NCI-H2081 (cell line): Measurements from ENCODE around the gene PRR7.
A peak's percentile ranks its signal among the peaks of the same experiment; 100 is the strongest.

Source experiments
- DNase-seq, 2 experiments: peaks; one replicate each; lab custom pipeline; 2025; lab: John Stamatoyannopoulos, UW

PRR7 gene

DNA sequence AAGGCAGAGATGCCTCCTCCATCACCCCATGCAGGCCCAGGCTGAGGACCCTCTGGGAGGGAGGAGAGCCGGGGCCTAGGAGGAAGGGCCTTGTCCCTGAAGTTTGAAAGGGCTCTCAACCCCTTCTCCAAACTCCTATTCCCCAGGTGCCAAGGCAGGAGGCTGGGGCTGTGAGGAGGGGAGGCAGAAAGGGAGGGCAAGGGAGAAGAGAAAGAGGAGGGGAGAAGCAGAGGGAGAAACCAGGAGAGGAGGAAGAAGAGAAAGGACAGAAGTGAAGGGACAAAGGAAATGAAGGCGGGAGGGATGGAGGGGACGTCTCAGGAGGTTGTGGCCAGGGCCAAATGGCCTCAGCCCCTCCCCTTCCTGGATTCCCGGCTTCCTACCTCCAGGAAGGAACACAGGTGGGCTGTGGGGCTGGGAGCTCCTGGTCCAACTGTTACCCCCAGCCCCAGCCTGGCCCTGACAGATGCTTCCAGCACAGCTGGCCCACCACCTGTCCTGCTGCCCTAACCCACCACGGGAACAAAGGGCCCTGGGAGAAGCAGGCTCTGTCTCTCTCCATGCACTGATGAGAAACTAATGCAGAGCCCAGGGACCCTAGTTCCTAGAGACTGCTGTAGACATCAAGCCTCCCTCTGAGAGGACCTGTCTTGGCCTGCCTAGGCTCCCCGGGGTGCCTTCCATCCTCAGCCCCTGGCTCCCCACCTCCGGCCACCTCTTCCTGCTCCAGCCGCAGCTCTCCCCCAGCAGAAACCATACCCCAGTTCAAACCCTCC, 23.3 kb downstream of the PRR7 start:
- no peak for DNase-seq

GRCh38 chr5:177470759-177471536, 24.3 kb downstream of the PRR7 start:
- DNase-seq, result no peak

DNA sequence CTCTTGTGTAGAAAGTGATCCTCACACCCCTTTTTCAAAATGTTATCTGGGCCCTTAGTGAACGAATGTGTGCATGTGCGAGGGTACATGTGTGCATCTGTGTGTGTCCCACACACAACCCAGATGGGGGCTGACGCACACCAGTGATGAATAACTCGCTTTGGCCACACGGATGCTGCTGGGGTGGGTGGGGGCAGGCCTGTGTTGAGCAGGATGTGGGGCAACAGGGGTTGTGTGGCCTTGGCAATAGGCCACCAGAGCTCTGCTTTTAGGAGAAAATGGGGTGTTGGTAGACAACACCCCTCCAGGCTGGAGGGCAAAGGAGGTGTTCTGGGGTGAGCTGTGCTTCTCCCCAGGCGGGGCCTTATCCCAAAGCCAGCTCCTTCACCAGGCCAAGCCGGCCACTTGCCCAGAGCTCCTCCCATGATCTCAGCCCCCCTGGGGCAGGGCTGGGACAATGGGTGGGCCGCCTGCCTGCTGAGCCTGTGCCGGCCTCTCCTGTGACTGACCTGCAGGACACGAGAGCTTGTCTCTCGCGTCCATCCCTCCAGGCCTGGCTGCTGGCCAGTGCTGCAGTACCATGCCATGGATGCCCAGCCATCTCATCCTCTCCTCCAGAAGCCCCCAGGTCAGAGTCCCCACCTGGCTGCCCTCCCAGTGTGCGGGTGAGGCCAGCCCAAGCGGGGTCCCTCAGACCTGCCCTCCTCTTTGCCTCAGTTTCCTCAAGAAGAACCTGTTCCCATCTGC, 25.2 kb downstream of the PRR7 start:
- DNase-seq, result no peak

- peak; percentile 41 to 45 for DNase-seq
Measured at GRCh38 chr5:177472460-177473442, 26.1 kb downstream of the PRR7 start.

DNA sequence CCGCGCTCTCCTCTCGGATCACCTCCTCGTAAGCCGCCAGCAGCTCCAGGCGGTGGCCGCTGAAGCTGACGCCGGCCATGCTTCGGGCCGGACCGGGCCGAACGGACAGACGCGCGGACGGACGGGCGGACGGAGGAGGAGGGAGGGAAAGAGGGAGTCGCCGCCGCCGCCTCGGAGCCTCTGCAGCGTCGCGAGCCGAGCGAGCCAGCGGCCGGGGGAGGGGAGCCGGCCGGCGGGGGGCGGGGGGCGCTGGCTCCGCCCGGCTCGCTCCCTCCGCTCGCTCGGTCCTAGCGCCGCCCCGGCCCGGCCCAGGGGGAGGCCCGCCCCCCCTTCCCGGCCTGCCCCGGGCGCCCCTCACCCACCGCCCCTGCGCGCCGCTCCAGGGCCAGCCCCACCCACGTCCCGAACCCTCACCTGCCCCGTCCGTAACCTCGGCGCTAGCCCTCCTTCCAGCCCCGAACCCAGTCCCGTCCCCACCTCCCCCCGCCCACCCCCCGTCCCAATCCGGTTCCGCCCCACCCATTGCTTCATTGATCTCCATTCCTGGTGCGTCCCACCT, 26.9 kb downstream of the PRR7 start, which contains the start of gene DBN1:
DBN1 (minus strand) TSS at position 192 of the 559 bp plus-strand sequence; CDS start at position 79, 113 bp downstream.
- peak; percentile 62 for DNase-seq

GRCh38 chr5:177474002-177474476, 27.4 kb downstream of the PRR7 start:
- no peak for DNase-seq

- DNase-seq, result no peak
Measured at GRCh38 chr5:177474846-177475562, 28.4 kb downstream of the PRR7 start.

DNA sequence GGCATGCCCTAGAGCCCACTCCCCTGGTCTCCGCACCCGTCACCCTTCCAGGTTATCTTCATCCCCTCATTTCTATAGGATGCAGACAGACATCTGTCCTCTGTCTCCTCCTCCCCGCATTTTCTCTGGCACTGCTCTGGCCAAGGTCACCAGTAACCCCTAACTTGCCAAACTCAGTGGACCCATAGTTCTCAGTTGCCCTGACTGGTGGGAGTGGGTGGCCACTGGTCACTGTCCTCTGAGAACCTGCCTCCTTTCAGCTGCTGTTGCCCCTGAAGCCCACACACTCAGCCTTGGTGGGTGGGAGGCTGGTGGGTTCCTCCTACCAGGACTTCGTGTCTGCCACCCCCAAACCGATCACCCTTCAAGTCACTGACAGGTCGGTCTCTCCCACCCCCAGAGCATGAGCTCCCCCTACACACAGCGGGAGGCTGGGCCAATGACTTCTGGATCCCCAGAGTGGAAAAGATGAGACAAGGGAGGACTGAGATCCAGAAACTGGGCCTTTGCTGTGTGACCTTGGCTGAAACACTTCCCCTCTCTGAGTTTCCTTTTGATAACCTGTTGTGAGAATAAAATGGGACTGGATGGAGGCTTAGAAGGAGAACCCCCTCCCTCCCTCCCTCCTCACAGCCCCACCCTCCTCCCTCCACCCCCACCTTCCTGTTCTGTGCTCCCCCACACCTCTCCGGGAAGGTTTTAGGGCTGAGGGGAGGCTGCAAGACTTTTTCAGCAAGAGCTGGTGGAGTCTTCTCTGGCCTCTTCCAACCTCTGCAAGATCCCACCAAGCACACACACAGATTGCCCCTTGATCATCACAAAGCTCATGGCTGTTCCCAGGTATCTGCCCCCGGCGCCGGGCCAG, 29.2 kb downstream of the PRR7 start:
- no peak for DNase-seq

- no peak for DNase-seq
Measured at GRCh38 chr5:177476531-177477233, 30.1 kb downstream of the PRR7 start.

GRCh38 chr5:177477701-177478477, 31.3 kb downstream of the PRR7 start:
- DNase-seq, result no peak

- DNase-seq, result no peak
Measured at GRCh38 chr5:177478711-177479646, 32.4 kb downstream of the PRR7 start.

GRCh38 chr5:177479774-177480173, 33.2 kb downstream of the PRR7 start:
- no peak for DNase-seq

GRCh38 chr5:177482359-177482795, 35.8 kb downstream of the PRR7 start:
- DNase-seq, result no peak

DNA sequence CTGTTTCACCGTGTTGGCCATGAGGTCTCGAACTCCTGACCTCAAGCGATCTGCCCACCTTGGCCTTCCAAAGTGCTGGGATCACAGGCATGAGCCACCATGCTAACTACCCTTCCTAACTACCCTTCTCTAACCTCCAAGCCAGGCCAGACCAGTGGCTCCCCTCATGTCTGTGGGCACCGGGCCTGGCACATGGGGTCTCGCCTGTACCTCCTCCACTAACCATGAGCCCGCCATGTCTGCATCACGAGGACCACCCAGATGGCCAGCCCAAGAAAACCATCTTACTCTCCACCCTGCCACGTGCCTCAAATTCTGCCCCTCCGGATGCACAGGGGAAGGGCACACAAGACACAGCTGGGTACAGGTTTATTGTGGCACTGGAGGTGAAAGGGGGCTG, 36.4 kb downstream of the PRR7 start:
- DNase-seq, result no peak

DNA sequence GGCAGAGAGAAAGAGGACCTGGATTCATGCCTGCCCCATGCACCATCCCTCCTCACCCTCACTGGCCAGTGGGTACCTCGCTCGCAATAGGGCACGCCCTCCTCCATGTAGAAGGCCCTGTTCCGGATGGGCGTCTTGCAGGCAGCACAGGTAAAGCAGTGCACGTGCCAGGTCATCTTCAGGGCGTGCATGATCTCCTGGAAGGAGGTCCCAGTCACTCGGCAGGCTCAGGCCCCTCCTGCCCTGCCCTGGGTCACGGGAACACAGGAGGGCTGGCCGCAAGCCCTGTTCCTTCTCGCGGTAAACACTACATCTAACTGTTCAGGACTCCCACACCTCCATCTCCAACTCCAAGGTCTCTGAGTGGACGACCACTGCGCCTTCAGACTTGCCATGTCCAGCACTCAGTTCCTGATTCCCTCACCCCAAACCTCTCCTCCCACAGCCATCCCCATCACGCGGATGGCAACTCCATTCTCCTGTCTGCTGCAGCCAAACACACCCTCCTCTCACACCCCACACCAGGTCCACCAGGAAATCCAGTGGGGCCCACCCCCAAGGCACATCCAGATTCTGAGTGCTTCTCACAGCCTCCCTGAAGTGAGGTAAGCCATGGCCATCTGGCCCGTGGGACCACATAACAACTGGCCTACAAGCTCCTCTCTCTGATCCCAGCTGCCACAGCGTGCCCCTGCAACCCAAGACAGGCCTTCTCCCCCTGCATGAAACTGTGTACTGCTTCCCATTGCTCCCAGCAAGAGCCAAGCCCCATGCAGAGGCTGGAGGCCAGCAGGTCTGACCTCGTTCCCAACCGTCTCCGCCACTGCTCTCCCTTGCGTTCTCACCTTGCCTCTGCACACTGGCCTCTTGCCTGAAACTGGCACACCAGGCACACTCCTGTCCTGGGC, 37.6 kb downstream of the PRR7 start:
- no peak for DNase-seq
